ENCODE measurements around the gene SLCO3A1. TPM values are rescaled to one million over a fixed set of nuclear protein-coding genes. Genes with fewer than 3 reads are reported as not detected.

SLCO3A1 gene
- total and polyA plus RNA-seq, 2 of the 8 experiments (the other 6 are each of a cell fraction or from before 2014, with no cell fraction given): 15.1 to 20.4 TPM

DNA sequence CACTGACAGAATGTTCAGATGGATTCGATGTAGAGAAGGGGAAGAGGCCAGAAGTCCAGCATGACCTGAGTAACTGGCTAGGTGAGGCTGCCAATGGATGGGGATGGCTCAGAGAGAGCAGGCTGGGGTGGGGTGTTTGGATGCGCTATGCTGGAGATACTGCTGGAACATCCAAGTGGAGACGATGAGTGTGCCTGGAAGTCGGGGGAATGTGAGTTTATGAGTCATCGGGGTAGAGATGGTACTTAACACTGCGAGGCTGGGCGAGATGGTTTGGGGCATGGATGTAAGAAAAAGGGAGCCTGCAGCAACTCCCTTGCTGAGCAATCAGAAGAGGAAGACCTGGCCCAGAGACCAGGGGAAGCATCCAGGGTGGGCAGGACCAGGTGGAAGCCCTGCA is 180.7 kb downstream of the SLCO3A1 start:
- H3K4me1 ChIP-seq (replicated peaks in 1 of 4; ENCODE audit: control insufficient read depth in 3 of 4, insufficient read depth in 4 of 4, low read length in 3 of 4): peaks cover 2 to 10% (median 9%) of the 10 kb centered on the region in 4 experiments; a peak in 5 of 7 replicates
- FAIRE-seq: no peak
- peaks cover 0 to 2% of the 10 kb centered on the region in 2 experiments for H4K20me1 ChIP-seq (replicated peaks in 1 of 2; ENCODE audit: control insufficient read depth in 1 of 2, insufficient read depth in 2 of 2, low read length in 2 of 2)
- H2BK12ac ChIP-seq (ENCODE audit: low read depth, low read length): no peak overlapping the region
- H3K79me1 ChIP-seq (ENCODE audit: low read depth, low read length): peaks cover 2% of the 10 kb centered on the region; the same call in 1 of the 2 replicates
- H2AK5ac ChIP-seq (ENCODE audit: low read depth, low read length): no peak overlapping the region
- H3K14ac ChIP-seq (ENCODE audit: insufficient read length): no peak overlapping the region
- no peak overlapping the region for H3K27ac ChIP-seq (ENCODE audit: low read depth, low read length)
- H3K4ac ChIP-seq (replicated peaks; ENCODE audit: insufficient read length, low read depth, low read length): no peak overlapping the region
- POLR2A ChIA-PET (ENCODE audit: partially characterized antibody): no interaction called here
- TF ChIP-seq TCF12 (IDR thresholded peaks at IDR 0.05; ENCODE audit: low read depth, low read length) (no peak), HDAC6 (IDR thresholded peaks at IDR 0.05; ENCODE audit: low read depth, low read length) (no peak), SP1 (IDR thresholded peaks at IDR 0.05; ENCODE audit: low read depth, low read length) (no peak), RAD21 (IDR thresholded peaks at IDR 0.05 in 1 of 2, conservative IDR thresholded peaks at IDR 0.05 in 1 of 2; ENCODE audit: low read depth in 2 of 2, low read length in 2 of 2) (no peak), GTF2F1 (IDR thresholded peaks at IDR 0.05; ENCODE audit: borderline replicate concordance, low read depth, low read length) (no peak), EGR1 (IDR thresholded peaks at IDR 0.05; ENCODE audit: borderline replicate concordance, low read depth, low read length) (no peak), CBX5 (IDR thresholded peaks at IDR 0.05; ENCODE audit: low read depth, low read length) (no peak), KDM4A (IDR thresholded peaks at IDR 0.05; ENCODE audit: low read depth, low read length, severe bottlenecking) (no peak), SUZ12 (IDR thresholded peaks at IDR 0.05; ENCODE audit: low read length) (no peak), TAF1 (IDR thresholded peaks at IDR 0.05; ENCODE audit: low read depth, low read length) (no peak), BRCA1 (IDR thresholded peaks at IDR 0.05; ENCODE audit: low read depth, low read length) (no peak), NRF1 (IDR thresholded peaks at IDR 0.05; ENCODE audit: low read depth, low read length) (no peak)
- no peak overlapping the region for H3K23ac ChIP-seq (ENCODE audit: insufficient read length)
- no peak overlapping the region for H3K56ac ChIP-seq (replicated peaks; ENCODE audit: insufficient read length, low read depth, low read length)
- CTCF ChIA-PET (ENCODE audit: partially characterized antibody): interaction anchor here (0.5 to 1.3 kb wide), 2 partner anchors 17 to 132 kb away, joined by 3 to 4 read pairs; no protein-coding TSS in a partner anchor
- DNase-seq (ENCODE audit: low read depth in 1 of 2, low spot score in 2 of 2): no peak
- H2BK15ac ChIP-seq (ENCODE audit: low read length): no peak overlapping the region
- no peaks in the 10 kb centered on the region for H3K36me3 ChIP-seq (ENCODE audit: control insufficient read depth in 2 of 4, insufficient read depth in 4 of 4, low read length in 3 of 4)
- H3K9ac ChIP-seq (replicated peaks in 1 of 4; ENCODE audit: extremely low read depth in 1 of 4, low read depth in 3 of 4, low read length in 3 of 4): no peak overlapping the region
- no peak overlapping the region for H3K4me2 ChIP-seq (ENCODE audit: insufficient read depth in 1 of 2, low read depth in 2 of 2, low read length in 2 of 2)
- H3K18ac ChIP-seq (ENCODE audit: extremely low read depth, low read length): no peak overlapping the region
- no peaks in the 10 kb centered on the region; a peak in 1 of 4 replicates for H3K79me2 ChIP-seq (ENCODE audit: control insufficient read depth in 1 of 2, insufficient read depth in 2 of 2, low read length in 2 of 2)
- H3K4me3 ChIP-seq (ENCODE audit: extremely low read depth in 1 of 4, insufficient read depth in 2 of 4, low read depth in 3 of 4, low read length in 4 of 4): no peak overlapping the region
- WGBS, 2 experiments (ENCODE audit: extremely low coverage in 1 of 2, insufficient coverage in 1 of 2, insufficient read length in 1 of 2, insufficient replicate concordance in 2 of 2, low coverage in 1 of 2, low lambda C conversion rate in 2 of 2, missing lambda C conversion rate in 1 of 2): 89% methylated on average over 7 of the region's 7 CpGs; no CpG with 5 or more reads in 1 of the 2 experiments
- H4K91ac ChIP-seq (replicated peaks; ENCODE audit: insufficient read length, low read length): no peak overlapping the region
- H3K27me3 ChIP-seq (replicated peaks in 1 of 4; ENCODE audit: control insufficient read depth in 3 of 4, extremely low read depth in 1 of 4, insufficient read depth in 3 of 4, low read length in 3 of 4): no peaks in the 10 kb centered on the region
- no peak overlapping the region for H4K5ac ChIP-seq (ENCODE audit: insufficient read length, low read depth, low read length)
- H4K8ac ChIP-seq (ENCODE audit: extremely low read depth, insufficient read depth, low read length): no peak overlapping the region; the same call in 1 of the 2 replicates
- H2BK5ac ChIP-seq (ENCODE audit: low read depth, low read length): no peak overlapping the region
- peaks cover 2% of the 10 kb centered on the region; the same call in 1 of the 2 replicates for H3K23me2 ChIP-seq (ENCODE audit: low read depth, low read length)
- H2BK20ac ChIP-seq (ENCODE audit: low read length): no peak overlapping the region
- H2AFZ ChIP-seq (ENCODE audit: low read length): no peak overlapping the region
- no peak overlapping the region for H2BK120ac ChIP-seq (replicated peaks; ENCODE audit: low read depth, low read length)
- H3K9me3 ChIP-seq (ENCODE audit: insufficient read depth in 2 of 2, low read depth in 1 of 2, low read length in 1 of 2): no peaks in the 10 kb centered on the region
